HepG2 (cell line): ENCODE results near the gene TRIM67. TPM values are rescaled to one million over a fixed set of nuclear protein-coding genes. Genes with fewer than 3 reads are reported as not detected.

Source experiments
- ATAC-seq: fragments of 200-7000 bp; cut with Tn5 transposase; 3 replicates; pipeline ENCODE4 v1.9.1; 2020; ENCODE audit warnings: mild to moderate bottlenecking, moderate library complexity
- BruUV-seq: library from RNA; stranded (reverse); fragments of 400-500 nt; replicated peaks from 2 replicates; lab custom pipeline; 2021; lab: Mats Ljungman, UMichigan
- CTCF ChIA-PET: fragments of 300-600 bp; formaldehyde crosslinking; extraction: SDS; loops from one replicate; lab custom pipeline; 2021; ENCODE audit warnings: low total read pairs, inconsistent platforms, low intra/inter-chr PET ratio; lab: Yijun Ruan, JAX
- POLR2A ChIA-PET: fragments of 350-600 bp; sonication (Branson Sonifier 250); formaldehyde crosslinking; loops from one replicate; lab custom pipeline; 2020; ENCODE audit warnings: antibody characterized with exemption, inconsistent platforms; lab: Yijun Ruan, JAX
- DNase-seq: peaks from one replicate; pipeline ENCODE4 v3.0.0-alpha.2; 2015; ENCODE audit warnings: low spot score
- FAIRE-seq: peaks from 3 replicates; lab custom pipeline; 2011; peaks lifted over from hg19 to GRCh38; lab: Jason Lieb, UNC
- H2AFZ ChIP-seq: one replicate; pipeline ENCODE4 v1.6.1; 2011; ENCODE audit warnings: low read length, inconsistent platforms
- H3K27ac ChIP-seq: fragments of 300-600 bp; 3 replicates; pipeline ENCODE4 v1.8.0; 2011; ENCODE audit warnings: mixed run types, mild to moderate bottlenecking, mixed read lengths, low read length, inconsistent platforms; ENCODE audit not compliant: insufficient read depth; ENCODE audit errors: extremely low read length
- H3K27me3 ChIP-seq, 2 experiments: fragments of 200-600 bp in 1 of 2; 2 replicates in 1 of 2; 3 replicates in 1 of 2; pipeline versions ENCODE4 v1.6.0 to v1.8.0; 2011; ENCODE audit warnings: low read length in 2 of 2, mild to moderate bottlenecking in 2 of 2, moderate library complexity in 2 of 2, inconsistent platforms in 1 of 2; ENCODE audit not compliant: insufficient read depth in 2 of 2, control insufficient read depth in 1 of 2
- H3K36me3 ChIP-seq, 2 experiments: fragments of 200-600 bp in 1 of 2; replicated peaks in 1 of 2; 2 replicates in 1 of 2; 3 replicates in 1 of 2; pipeline versions ENCODE4 v1.5.1 to v1.8.0; 2011; ENCODE audit warnings: low read length in 2 of 2, inconsistent platforms in 1 of 2; ENCODE audit not compliant: insufficient read depth in 2 of 2, control insufficient read depth in 1 of 2
- H3K4me1 ChIP-seq: 2 replicates; pipeline ENCODE4 v1.5.1; 2012; ENCODE audit warnings: low read length, inconsistent platforms; ENCODE audit not compliant: insufficient read depth
- H3K4me2 ChIP-seq: 2 replicates; pipeline ENCODE4 v1.6.0; 2011; ENCODE audit warnings: low read depth, low read length, inconsistent platforms
- H3K4me3 ChIP-seq, 3 experiments: fragments of 200-600 bp in 1 of 3; sonication (generic), shearing (Covaris generic) in 1 of 3; replicated peaks in 1 of 3; 2 replicates each; pipeline ENCODE4 v1.5.1; 2011 to 2016; ENCODE audit warnings: low read length in 3 of 3, inconsistent platforms in 2 of 3, low read depth in 2 of 3, mild to moderate bottlenecking in 2 of 3, control low read depth in 1 of 3, mixed read lengths in 1 of 3; ENCODE audit not compliant: insufficient read depth in 1 of 3
- H3K79me2 ChIP-seq: one replicate; pipeline ENCODE4 v1.6.1; 2011; ENCODE audit warnings: low read length, inconsistent platforms; ENCODE audit not compliant: insufficient read depth
- H3K9ac ChIP-seq: 2 replicates; pipeline ENCODE4 v1.6.0; 2011; ENCODE audit warnings: mild to moderate bottlenecking, low read depth, low read length, inconsistent platforms; ENCODE audit not compliant: insufficient read depth
- H3K9me3 ChIP-seq: 2 replicates; pipeline ENCODE4 v1.5.1; 2012; ENCODE audit warnings: mild to moderate bottlenecking, low read length
- H4K20me1 ChIP-seq: 2 replicates; pipeline ENCODE4 v1.6.0; 2011; ENCODE audit warnings: inconsistent platforms, mild to moderate bottlenecking, low read length, moderate library complexity; ENCODE audit not compliant: insufficient read depth
- CEBPG ChIP-seq: IDR thresholded peaks from 2 replicates; pipeline ENCODE4 v1.6.1; 2016
- DNMT3B ChIP-seq: conservative IDR thresholded peaks from 2 replicates; pipeline ENCODE4 v1.6.1; 2016; ENCODE audit warnings: missing biosample characterization, control low read depth
- ELK4 ChIP-seq: sonication (generic); formaldehyde crosslinking; IDR thresholded peaks from 2 replicates; pipeline ENCODE4 v1.9.0; 2021; ENCODE audit warnings: missing genetic modification reagents, borderline replicate concordance
- FOXJ3 ChIP-seq: sonication (generic); formaldehyde crosslinking; IDR thresholded peaks from 2 replicates; pipeline ENCODE4 v1.4.0; 2020; ENCODE audit warnings: missing genetic modification reagents, mild to moderate bottlenecking, borderline replicate concordance
- JUNB ChIP-seq: sonication (generic); formaldehyde crosslinking; IDR thresholded peaks from 2 replicates; pipeline ENCODE4 v1.8.0; 2022; ENCODE audit warnings: missing genetic modification reagents, mild to moderate bottlenecking, borderline replicate concordance
- NFIB ChIP-seq: sonication (generic); formaldehyde crosslinking; IDR thresholded peaks from 2 replicates; pipeline ENCODE4 v1.9.0; 2021; ENCODE audit warnings: missing genetic modification reagents, mild to moderate bottlenecking, borderline replicate concordance
- RBM39 ChIP-seq: fragments of 200-400 bp; formaldehyde crosslinking; IDR thresholded peaks from one replicate; pipeline ENCODE4 v1.6.1; 2018; ENCODE audit warnings: antibody characterized with exemption, mild to moderate bottlenecking, low read depth, low read length; ENCODE audit not compliant: poor library complexity, severe bottlenecking
- ZNF160 ChIP-seq: sonication (generic); formaldehyde crosslinking; IDR thresholded peaks from 2 replicates; pipeline ENCODE4 v1.8.0; 2022; ENCODE audit warnings: mild to moderate bottlenecking, inconsistent platforms, missing genetic modification reagents
- ZNF256 ChIP-seq: sonication (generic); formaldehyde crosslinking; conservative IDR thresholded peaks from 2 replicates; pipeline ENCODE4 v1.4.0; 2020; ENCODE audit warnings: missing genetic modification reagents
- ZNF414 ChIP-seq: sonication (generic); formaldehyde crosslinking; IDR thresholded peaks from 2 replicates; pipeline ENCODE4 v1.5.0; 2020; ENCODE audit warnings: missing genetic modification reagents
- ZNF564 ChIP-seq: sonication (generic); formaldehyde crosslinking; IDR thresholded peaks from 2 replicates; pipeline ENCODE4 v1.8.1; 2023; ENCODE audit warnings: mild to moderate bottlenecking, missing genetic modification reagents
- ZNF605 ChIP-seq: sonication (generic); formaldehyde crosslinking; IDR thresholded peaks from 2 replicates; pipeline ENCODE4 v1.8.0; 2022; ENCODE audit warnings: mild to moderate bottlenecking, missing genetic modification reagents
- ZNF782 ChIP-seq: sonication (generic); formaldehyde crosslinking; IDR thresholded peaks from 2 replicates; pipeline ENCODE4 v1.4.0; 2020; ENCODE audit warnings: missing genetic modification reagents, mild to moderate bottlenecking, borderline replicate concordance
- ZNF841 ChIP-seq: sonication (generic); formaldehyde crosslinking; IDR thresholded peaks from 2 replicates; pipeline ENCODE4 v1.8.1; 2023; ENCODE audit warnings: missing genetic modification reagents, borderline replicate concordance
- ZNF879 ChIP-seq: sonication (generic); formaldehyde crosslinking; IDR thresholded peaks from 2 replicates; pipeline ENCODE4 v1.8.1; 2023; ENCODE audit warnings: missing genetic modification reagents
- WGBS: methylation state at CpG from one replicate; pipeline ENCODE4 v1.1.6; 2017; ENCODE audit warnings: low lambda C conversion rate; 5-methylcytosine and 5-hydroxymethylcytosine counted together
- in situ Hi-C: cut with HindIII; loops from 2 replicates; pipeline ENCODE4 v1.10.0; 2017; ENCODE audit warnings: low pct_unique_long_range_greater_than_20kb; ENCODE audit not compliant: extremely low pct_ligation_motif_present
- intact Hi-C: fragments of 100-400 bp; cut with micrococcal nuclease; formaldehyde crosslinking; loops from one replicate; pipeline ENCODE4 v1.10.0; 2022; ENCODE audit not compliant: unreplicated experiment
- polyA plus RNA-seq, 8 experiments: library from polyadenylated mRNA; depleted of rRNA in 3 of 8; stranded (reverse) in 7 of 8; unstranded in 1 of 8; fragments of >200 nt; fragmentation: Illumina TruSeq in 4 of 8; extraction: Trizol in 4 of 8; gene quantifications; 2 replicates each; pipeline versions ENCODE4 v1.2.1 to v1.2.3, GENCODE V29; 2011 to 2016; ENCODE audit warnings: low read depth in 4 of 8, missing spikeins in 1 of 8, mixed read lengths in 1 of 8; ENCODE audit not compliant: insufficient read depth in 1 of 8
- total RNA-seq, 5 experiments: library from RNA; depleted of rRNA; stranded (reverse); fragments of >200 nt; fragmentation: Illumina TruSeq; extraction: Trizol; gene quantifications; 2 replicates each; pipeline ENCODE4 v1.2.3, GENCODE V29; 2016; ENCODE audit warnings: low read depth in 1 of 5
- TF ChIP-seq, protein P1 (sequence below): IDR thresholded peaks from 2 replicates; pipeline ENCODE4 v1.6.1; 2016; ENCODE audit warnings: low read depth, borderline replicate concordance
- TF ChIP-seq, protein P2 (sequence below): sonication (generic); formaldehyde crosslinking; IDR thresholded peaks from 2 replicates; pipeline ENCODE4; 2020; ENCODE audit warnings: missing genetic modification reagents, mild to moderate bottlenecking, borderline replicate concordance
- TF ChIP-seq, protein P3 (sequence below): sonication (generic); formaldehyde crosslinking; IDR thresholded peaks from 2 replicates; pipeline ENCODE4 v1.5.1; 2020; ENCODE audit warnings: missing genetic modification reagents, mild to moderate bottlenecking, borderline replicate concordance

Gene TRIM67
- total and polyA plus RNA-seq, 2 of the 13 experiments (the other 11 are each of a cell fraction or from before 2014, with no cell fraction given), result not detected

DNA sequence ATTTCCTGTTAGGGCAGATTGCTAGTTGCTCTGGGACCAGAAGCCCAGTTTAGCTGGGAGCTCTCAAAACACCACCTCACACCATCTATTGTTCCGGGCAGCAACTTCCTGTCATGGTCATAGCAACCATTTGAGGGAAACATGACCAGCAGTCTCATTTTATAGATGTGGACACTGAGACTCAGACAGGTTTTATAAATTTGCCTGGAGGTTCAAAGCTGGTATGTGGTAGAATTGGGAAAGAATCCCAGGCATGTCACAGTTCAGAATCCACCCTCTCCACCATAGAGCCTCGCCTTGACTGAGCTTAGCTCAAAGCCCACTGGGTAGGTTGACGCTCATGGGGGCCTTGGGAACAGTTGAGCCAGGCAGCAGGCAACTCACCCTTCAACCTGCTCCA, 14.0 kb upstream of the TRIM67 start (continued):
- TF ChIP-seq ZNF564 (CRISPR knock-in tag), result no peak

DNA sequence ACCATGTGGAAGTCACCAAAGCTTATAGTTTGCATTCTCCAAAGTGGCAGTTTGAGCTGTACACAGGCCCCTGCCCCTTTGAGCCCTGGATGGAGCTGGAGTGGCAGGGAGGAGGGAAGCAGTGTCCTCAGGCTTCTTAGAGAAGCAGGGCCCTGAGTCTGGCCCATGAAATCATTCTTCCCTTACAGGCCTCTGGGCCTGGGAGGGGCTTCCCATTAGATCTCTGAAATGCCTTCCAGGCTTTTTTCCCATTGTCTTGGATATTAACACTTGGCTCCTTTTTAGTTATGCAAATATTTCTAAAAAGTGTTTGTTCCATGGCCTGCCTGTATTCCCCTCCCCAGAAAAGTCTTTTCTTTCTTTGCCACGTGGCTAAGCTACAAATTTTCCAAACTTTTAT, 10.0 kb upstream of the TRIM67 start:
- DNase-seq (no peak), FAIRE-seq (no peak), ATAC-seq (no peak)
- intact Hi-C loops (no loop called here), in situ Hi-C loops (no loop called here)
- Histone ChIP-seq H3K27me3 (no peaks in the 10 kb centered on the region), H3K9me3 (no peaks in the 10 kb centered on the region), H3K9ac (no peak overlapping the region), H3K4me2 (no peak overlapping the region), H3K4me3 (no peak overlapping the region), H3K36me3 (no peaks in the 10 kb centered on the region), H3K79me2 (no peaks in the 10 kb centered on the region), H2AFZ (no peak overlapping the region), H4K20me1 (no peaks in the 10 kb centered on the region), H3K27ac (no peak overlapping the region), H3K4me1 (no peaks in the 10 kb centered on the region)
- no TSS peak for BruUV-seq
- CTCF ChIA-PET, result no interaction called here
- 0% methylated on average over 1 of the region's 1 CpG for WGBS
- POLR2A ChIA-PET, result no interaction called here
- TF ChIP-seq NFIB (CRISPR knock-in tag), result no peak
- TF ChIP-seq JUNB, result no peak
- no peak for TF ChIP-seq ZNF256 (CRISPR knock-in tag)
- TF ChIP-seq, protein P1, sequence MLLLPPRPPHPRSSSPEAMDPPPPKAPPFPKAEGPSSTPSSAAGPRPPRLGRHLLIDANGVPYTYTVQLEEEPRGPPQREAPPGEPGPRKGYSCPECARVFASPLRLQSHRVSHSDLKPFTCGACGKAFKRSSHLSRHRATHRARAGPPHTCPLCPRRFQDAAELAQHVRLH (CRISPR knock-in tag), result no peak
- TF ChIP-seq CEBPG (CRISPR knock-in tag), result no peak
- TF ChIP-seq, protein P2, sequence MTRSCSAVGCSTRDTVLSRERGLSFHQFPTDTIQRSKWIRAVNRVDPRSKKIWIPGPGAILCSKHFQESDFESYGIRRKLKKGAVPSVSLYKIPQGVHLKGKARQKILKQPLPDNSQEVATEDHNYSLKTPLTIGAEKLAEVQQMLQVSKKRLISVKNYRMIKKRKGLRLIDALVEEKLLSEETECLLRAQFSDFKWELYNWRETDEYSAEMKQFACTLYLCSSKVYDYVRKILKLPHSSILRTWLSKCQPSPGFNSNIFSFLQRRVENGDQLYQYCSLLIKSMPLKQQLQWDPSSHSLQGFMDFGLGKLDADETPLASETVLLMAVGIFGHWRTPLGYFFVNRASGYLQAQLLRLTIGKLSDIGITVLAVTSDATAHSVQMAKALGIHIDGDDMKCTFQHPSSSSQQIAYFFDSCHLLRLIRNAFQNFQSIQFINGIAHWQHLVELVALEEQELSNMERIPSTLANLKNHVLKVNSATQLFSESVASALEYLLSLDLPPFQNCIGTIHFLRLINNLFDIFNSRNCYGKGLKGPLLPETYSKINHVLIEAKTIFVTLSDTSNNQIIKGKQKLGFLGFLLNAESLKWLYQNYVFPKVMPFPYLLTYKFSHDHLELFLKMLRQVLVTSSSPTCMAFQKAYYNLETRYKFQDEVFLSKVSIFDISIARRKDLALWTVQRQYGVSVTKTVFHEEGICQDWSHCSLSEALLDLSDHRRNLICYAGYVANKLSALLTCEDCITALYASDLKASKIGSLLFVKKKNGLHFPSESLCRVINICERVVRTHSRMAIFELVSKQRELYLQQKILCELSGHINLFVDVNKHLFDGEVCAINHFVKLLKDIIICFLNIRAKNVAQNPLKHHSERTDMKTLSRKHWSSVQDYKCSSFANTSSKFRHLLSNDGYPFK (CRISPR knock-in tag), result no peak
- TF ChIP-seq FOXJ3, result no peak
- no peak for TF ChIP-seq ZNF841 (CRISPR knock-in tag)
- no peak for TF ChIP-seq ZNF605
- TF ChIP-seq ZNF782 (CRISPR knock-in tag), result no peak
- TF ChIP-seq, protein P3, sequence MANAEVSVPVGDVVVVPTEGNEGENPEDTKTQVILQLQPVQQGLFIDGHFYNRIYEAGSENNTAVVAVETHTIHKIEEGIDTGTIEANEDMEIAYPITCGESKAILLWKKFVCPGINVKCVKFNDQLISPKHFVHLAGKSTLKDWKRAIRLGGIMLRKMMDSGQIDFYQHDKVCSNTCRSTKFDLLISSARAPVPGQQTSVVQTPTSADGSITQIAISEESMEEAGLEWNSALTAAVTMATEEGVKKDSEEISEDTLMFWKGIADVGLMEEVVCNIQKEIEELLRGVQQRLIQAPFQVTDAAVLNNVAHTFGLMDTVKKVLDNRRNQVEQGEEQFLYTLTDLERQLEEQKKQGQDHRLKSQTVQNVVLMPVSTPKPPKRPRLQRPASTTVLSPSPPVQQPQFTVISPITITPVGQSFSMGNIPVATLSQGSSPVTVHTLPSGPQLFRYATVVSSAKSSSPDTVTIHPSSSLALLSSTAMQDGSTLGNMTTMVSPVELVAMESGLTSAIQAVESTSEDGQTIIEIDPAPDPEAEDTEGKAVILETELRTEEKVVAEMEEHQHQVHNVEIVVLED (CRISPR knock-in tag), result no peak
- TF ChIP-seq ZNF414, result no peak
- TF ChIP-seq DNMT3B (CRISPR knock-in tag), result no peak
- no peak for TF ChIP-seq ELK4 (CRISPR knock-in tag)
- TF ChIP-seq ZNF879, result no peak
- TF ChIP-seq RBM39, result no peak
- TF ChIP-seq ZNF160 (CRISPR knock-in tag), result no peak
